Ishikawa (cell line): ENCODE results near the gene FASLG.
A peak's percentile ranks its signal among the peaks of the same experiment; 100 is the strongest.

Experiments
- CEBPB ChIP-seq: IDR thresholded peaks from 2 replicates; pipeline ENCODE4 v1.6.1; 2012
- CREB1 ChIP-seq: IDR thresholded peaks from 2 replicates; pipeline ENCODE4 v1.6.1; 2012; ENCODE audit warnings: low read depth
- EGR1 ChIP-seq: IDR thresholded peaks from 2 replicates; pipeline ENCODE4 v1.6.1; 2012
- EP300 ChIP-seq: IDR thresholded peaks from 2 replicates; pipeline ENCODE4 v1.6.1; 2012; ENCODE audit warnings: borderline replicate concordance
- FOXM1 ChIP-seq: IDR thresholded peaks from 2 replicates; pipeline ENCODE4 v1.6.1; 2012; ENCODE audit warnings: low read depth, borderline replicate concordance
- MAX ChIP-seq: IDR thresholded peaks from 2 replicates; pipeline ENCODE4 v1.6.1; 2012
- NFIC ChIP-seq: IDR thresholded peaks from 2 replicates; pipeline ENCODE4 v1.6.1; 2012
- RAD21 ChIP-seq: IDR thresholded peaks from 2 replicates; pipeline ENCODE4 v1.6.1; 2012; ENCODE audit warnings: low read depth
- REST ChIP-seq: IDR thresholded peaks from 2 replicates; pipeline ENCODE4 v1.6.1; 2012; ENCODE audit warnings: low read depth, mild to moderate bottlenecking
- TAF1 ChIP-seq: IDR thresholded peaks from 2 replicates; pipeline ENCODE4 v1.6.1; 2012; ENCODE audit warnings: low read depth, mild to moderate bottlenecking
- TCF12 ChIP-seq: IDR thresholded peaks from 2 replicates; pipeline ENCODE4 v1.6.1; 2012; ENCODE audit warnings: low read depth
- TEAD4 ChIP-seq: IDR thresholded peaks from 2 replicates; pipeline ENCODE4 v1.6.1; 2012
- USF1 ChIP-seq: IDR thresholded peaks from 2 replicates; pipeline ENCODE4 v1.6.1; 2012
- YY1 ChIP-seq: IDR thresholded peaks from 2 replicates; pipeline ENCODE4 v1.6.1; 2012; ENCODE audit warnings: low read depth
- ZBTB7A ChIP-seq: IDR thresholded peaks from 2 replicates; pipeline ENCODE4 v1.6.1; 2012; ENCODE audit warnings: low read depth

Gene FASLG

GRCh38 chr1:172658871-172659453 lies at the start of gene FASLG:
Gene FASLG (plus strand): TSS chr1:172659103. CDS start chr1:172659202, 99 bp downstream.
- no peak for TF ChIP-seq REST
- no peak for TF ChIP-seq EP300
- no peak for TF ChIP-seq ZBTB7A
- TF ChIP-seq CREB1, result no peak
- TF ChIP-seq EGR1, result no peak
- no peak for TF ChIP-seq FOXM1
- TF ChIP-seq TCF12, result no peak
- no peak for TF ChIP-seq TEAD4
- TF ChIP-seq MAX, result no peak

- TF ChIP-seq USF1, result no peak
- TF ChIP-seq EGR1, result no peak
- no peak for TF ChIP-seq NFIC
- TF ChIP-seq CEBPB, result no peak
- TF ChIP-seq RAD21, result peak; percentile 49
Measured at GRCh38 chr1:172609528-172609927, 49.4 kb upstream of the FASLG start.

- TF ChIP-seq EP300 (no peak), EGR1 (no peak), YY1 (no peak), TEAD4 (no peak), USF1 (no peak), CEBPB (no peak), TAF1 (no peak)
Measured at GRCh38 chr1:172612478-172612877, 46.4 kb upstream of the FASLG start.

GRCh38 chr1:172613294-172613693 lies 45.6 kb upstream of the FASLG start:
- TF ChIP-seq YY1, result no peak

GRCh38 chr1:172616195-172616594 lies 42.7 kb upstream of the FASLG start:
- TF ChIP-seq EGR1 (no peak), MAX (no peak), EP300 (no peak), TCF12 (no peak), TEAD4 (no peak), YY1 (no peak), FOXM1 (no peak), CEBPB (no peak), ZBTB7A (no peak), USF1 (no peak), REST (no peak), CREB1 (no peak), TAF1 (no peak), RAD21 (no peak), NFIC (no peak)

- no peak for TF ChIP-seq YY1
- TF ChIP-seq FOXM1, result no peak
- TF ChIP-seq MAX, result no peak
- no peak for TF ChIP-seq NFIC
- TF ChIP-seq EGR1, result no peak
- no peak for TF ChIP-seq REST
- TF ChIP-seq CEBPB, result no peak
- TF ChIP-seq EP300, result no peak
- no peak for TF ChIP-seq TCF12
Measured at GRCh38 chr1:172616636-172617035, 42.3 kb upstream of the FASLG start.
